Activated CD4-positive, CD25-positive, alpha-beta regulatory T cell treated with anti-CD3 and anti-CD28 coated beads, Interleukin-2, amount 50 U/mL, for 24 hours (primary cell): ENCODE measurements around the gene BEAN1.
"Not testable (repeated sequence)": the region's sequence is repeated elsewhere in the genome, so short reads cannot be mapped to it uniquely, and the experiment has no call there.

Source experiments
- ATAC-seq, 2 donors: fragments of 150-1000 bp; cut with Tn5 transposase; one replicate each; pipeline ENCODE4 v1.10.0; 2021; ENCODE audit warnings: mild to moderate bottlenecking in 1 of 2, moderate library complexity in 1 of 2

The BEAN1 gene

DNA sequence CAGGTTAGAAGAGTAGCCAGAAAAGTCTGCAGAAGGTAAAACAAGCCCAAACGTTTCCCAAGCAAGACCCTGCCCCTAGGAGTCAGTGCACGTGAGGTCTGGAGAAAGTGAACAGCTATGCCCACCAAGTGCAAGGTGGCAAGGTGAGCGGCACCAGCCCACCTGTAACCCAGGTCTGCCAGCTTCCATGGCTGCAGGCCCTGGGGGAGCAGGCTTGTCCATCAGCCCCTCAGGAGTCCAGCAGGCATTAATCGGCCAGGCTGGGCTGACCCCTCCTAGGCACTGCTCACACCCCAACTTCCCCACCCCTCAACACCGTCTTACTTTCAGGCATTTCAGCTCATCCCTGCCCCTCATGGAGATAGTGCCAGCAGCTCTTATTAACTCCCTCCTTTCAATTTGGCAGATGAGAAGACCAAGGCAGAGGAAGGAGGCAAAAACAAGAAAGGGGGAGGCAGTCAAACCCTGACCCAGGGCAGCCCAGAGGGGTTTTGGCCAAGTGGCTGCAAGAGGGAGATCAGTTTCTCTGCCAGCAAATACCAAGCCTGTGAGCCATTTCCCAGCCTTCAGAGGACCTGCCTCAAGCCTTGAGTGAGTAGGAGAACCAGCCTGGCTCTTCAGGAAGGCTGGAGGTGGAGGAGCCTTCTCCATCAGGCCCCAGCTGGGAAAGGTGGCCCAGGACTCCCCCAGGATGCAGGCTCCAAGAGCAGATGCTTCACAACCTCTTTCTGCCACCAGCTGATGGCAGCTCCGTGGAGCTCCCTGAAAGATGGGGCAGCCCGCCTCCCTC, 14.7 kb downstream of the BEAN1 start:
- no peak for ATAC-seq

- ATAC-seq, result no peak
Observed at GRCh38 chr16:66442502-66443268, 15.6 kb downstream of the BEAN1 start.

GRCh38 chr16:66443269-66443652, 16.2 kb downstream of the BEAN1 start:
- no peak for ATAC-seq

DNA sequence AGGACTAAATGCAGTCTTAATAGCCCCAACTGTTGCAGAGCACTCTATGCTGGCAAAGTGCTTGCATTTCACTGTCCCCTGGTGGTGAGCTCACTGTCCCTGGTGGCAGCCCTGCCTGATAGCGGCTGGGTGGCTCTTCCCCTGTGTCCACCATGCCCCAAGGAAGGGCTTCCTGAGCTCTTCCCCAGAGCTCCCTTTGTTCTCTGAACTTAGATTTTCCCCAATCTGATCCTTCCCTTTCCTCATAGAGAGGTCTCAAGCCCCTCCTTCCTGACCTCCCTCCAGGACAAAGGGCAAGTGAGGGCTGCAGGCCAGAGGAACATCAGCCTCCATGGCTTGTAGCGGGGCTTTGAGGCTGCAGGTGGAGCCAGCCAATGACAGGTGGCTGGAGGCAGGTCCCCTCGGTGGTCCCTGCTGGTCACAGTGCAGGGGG, 17.0 kb downstream of the BEAN1 start:
- ATAC-seq, result no peak

DNA sequence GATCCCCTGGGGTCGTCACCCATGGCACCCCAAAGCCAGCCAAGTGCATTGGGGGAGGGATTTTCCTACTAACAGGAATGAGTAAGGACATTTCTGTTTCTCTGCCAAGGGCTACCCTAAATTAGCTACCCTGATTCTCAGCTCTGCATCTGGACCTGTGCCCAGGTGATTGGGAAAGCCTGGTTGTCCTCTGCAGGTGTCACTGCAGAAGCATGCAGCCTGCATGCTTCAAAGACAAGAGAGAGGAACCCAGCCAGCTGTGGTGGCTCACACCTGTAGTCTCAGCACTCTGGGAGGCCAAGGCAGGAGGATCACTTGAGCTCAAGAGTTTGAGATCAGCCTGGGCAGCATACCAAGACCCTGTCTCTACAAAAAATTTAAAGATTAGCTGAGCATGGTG, 19.6 kb downstream of the BEAN1 start:
- no peak for ATAC-seq

- ATAC-seq, result no peak
Observed at GRCh38 chr16:66447491-66447890, 20.4 kb downstream of the BEAN1 start.

GRCh38 chr16:66451548-66451947, 24.5 kb downstream of the BEAN1 start:
- ATAC-seq, result no peak

- not testable (repeated sequence) for ATAC-seq
Observed at GRCh38 chr16:66453230-66453629, 26.1 kb downstream of the BEAN1 start.

- no peak for ATAC-seq
Observed at GRCh38 chr16:66454751-66455150, 27.7 kb downstream of the BEAN1 start.

DNA sequence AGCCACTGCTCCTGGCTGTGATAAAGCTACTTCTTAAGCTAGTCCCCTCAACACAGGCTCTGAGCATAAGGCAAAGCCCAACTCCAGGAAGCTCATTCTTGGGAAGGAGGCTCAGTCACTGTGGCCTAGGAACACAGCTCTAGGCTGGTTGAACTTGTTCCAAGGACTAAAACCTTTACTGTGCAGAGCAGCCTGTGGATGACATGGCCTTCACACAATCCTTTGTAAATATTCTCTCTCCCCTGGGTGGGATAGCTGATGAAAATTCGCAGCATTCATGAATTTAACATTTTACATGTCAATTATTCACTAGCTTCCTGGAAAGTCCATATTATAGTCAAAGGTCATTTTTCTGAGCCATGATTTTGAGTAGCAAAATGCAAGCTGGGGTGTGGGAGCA, 28.9 kb downstream of the BEAN1 start:
- no peak for ATAC-seq

DNA sequence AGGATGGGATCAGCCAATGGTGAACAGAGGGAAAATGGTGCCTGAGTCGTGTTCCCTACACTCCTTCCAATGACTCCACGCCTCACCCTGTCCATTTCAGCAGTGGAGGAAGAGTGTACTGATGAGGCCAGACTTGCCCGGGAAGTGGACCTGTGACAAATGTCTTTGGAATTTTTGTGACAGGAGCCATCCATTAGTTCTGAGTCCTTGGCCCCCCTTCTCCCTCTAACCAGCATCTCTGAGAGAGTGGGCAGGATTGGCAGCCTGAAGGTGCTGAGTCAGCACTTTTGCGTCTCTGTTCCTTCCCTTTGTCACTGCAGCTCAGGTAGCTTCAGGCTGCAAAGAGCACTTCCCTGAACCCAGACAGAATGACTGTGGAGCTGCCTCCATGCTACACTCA, 30.8 kb downstream of the BEAN1 start:
- ATAC-seq, result no peak

DNA sequence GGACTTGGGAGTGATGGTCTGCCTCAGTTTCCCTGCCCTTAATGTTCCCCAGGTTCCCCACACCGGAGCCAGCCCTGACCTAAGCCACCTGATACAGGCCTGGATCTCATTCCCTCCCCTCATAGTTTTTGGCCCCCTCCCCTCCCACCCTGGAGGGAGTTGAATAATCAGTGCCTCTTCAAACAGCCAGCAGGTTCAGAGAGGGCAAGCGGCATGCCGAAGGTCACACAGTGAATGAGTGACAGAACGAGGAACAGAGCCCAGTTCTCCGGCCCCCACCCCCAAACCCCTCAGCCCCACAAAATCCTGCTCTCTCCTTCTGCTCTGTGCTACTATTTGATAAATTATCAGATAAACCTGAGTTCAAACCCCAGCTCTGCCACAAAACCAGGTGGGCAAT, 31.2 kb downstream of the BEAN1 start:
- ATAC-seq, result no peak

- ATAC-seq, result no peak
Observed at GRCh38 chr16:66458853-66459252, 31.8 kb downstream of the BEAN1 start.

GRCh38 chr16:66459878-66460277, 32.8 kb downstream of the BEAN1 start:
- no peak for ATAC-seq

GRCh38 chr16:66460703-66461102, 33.6 kb downstream of the BEAN1 start:
- no peak for ATAC-seq

DNA sequence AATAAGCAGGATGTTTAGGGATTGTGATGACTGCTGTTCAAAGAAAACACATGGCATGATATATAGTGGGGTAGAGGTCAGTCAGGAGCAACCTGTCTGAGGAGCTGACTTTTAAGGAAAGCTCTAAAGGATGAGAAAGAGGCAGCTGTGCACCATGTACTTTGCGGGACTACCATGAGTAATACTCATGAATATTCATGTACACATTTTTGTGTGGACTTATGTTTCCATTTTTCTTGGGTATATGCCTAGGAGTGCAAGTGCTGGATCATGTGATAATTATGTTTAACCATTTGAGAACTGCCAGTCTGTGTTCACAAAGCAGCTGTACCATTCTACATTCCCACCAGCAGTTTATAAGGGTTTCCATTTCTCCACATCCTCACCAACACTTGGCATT, 35.8 kb downstream of the BEAN1 start:
- no peak for ATAC-seq

DNA sequence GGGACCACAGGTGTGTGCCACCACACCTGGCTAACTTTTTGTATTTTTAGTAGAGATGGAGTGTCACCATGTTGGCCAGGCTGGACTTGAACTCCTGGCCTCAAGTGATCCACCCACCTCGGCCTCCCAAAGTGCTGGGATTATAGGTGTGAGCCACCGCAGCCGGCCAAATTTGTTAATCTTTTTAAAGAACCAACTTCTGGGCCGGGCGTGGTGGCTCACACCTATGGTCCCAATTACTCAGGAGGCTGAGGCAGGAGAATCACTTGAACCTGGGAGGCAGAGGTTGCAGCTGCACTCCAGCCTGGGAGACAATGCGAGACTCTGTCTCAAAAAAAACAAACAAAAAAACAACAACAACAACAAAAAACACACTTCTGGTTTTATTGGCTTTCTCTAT, 38.9 kb downstream of the BEAN1 start:
- ATAC-seq, result not testable (repeated sequence)

DNA sequence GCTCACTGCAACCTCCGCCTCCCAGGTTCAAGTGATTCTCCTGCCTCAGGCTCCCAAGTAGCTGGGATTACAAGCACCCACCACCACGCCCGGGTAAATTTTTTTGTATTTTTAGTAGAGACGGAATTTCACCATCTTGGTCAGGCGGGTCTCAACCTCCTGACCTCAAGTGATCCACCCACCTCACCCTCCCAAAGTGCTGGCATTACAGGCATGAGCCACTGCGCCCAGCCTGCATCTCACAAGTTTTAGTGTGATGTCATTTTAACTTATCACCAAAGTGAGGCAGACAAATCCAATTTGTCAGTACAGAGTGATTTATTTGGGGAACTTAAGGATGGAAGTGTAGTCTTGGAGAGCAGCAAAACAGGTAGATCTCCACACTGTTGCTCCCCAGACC, 39.5 kb downstream of the BEAN1 start:
- not testable (repeated sequence) for ATAC-seq

- no peak for ATAC-seq
Observed at GRCh38 chr16:66467611-66468010, 40.5 kb downstream of the BEAN1 start.

- ATAC-seq, result no peak
Observed at GRCh38 chr16:66468321-66468965, 41.3 kb downstream of the BEAN1 start.

- no peak for ATAC-seq
Observed at GRCh38 chr16:66469291-66469946, 42.3 kb downstream of the BEAN1 start.

- ATAC-seq, result no peak
Observed at GRCh38 chr16:66469947-66470546, 43.0 kb downstream of the BEAN1 start.

GRCh38 chr16:66470556-66470955, 43.5 kb downstream of the BEAN1 start:
- ATAC-seq, result no peak
